Loucy (cell line): ENCODE results near the gene ATXN2L.

ENCODE experiments used
- H2AFZ ChIP-seq: fragments of 200-600 bp; sonication (generic); 2 replicates; pipeline ENCODE4 v1.6.0; 2016; ENCODE audit warnings: antibody characterized with exemption, mild to moderate bottlenecking, low read length, moderate library complexity
- H3F3A ChIP-seq: fragments of 200-600 bp; 2 replicates; pipeline ENCODE4 v1.6.0; 2016; ENCODE audit warnings: antibody characterized with exemption, low read depth, mild to moderate bottlenecking
- H3K27me3 ChIP-seq: fragments of 200-600 bp; sonication (generic); 2 replicates; pipeline ENCODE4 v1.6.1; 2014; ENCODE audit warnings: low read length, mild to moderate bottlenecking; ENCODE audit not compliant: insufficient read depth, poor library complexity, severe bottlenecking
- H3K36me3 ChIP-seq: fragments of 200-600 bp; sonication (generic); 2 replicates; pipeline ENCODE4 v1.6.1; 2016; ENCODE audit warnings: low read length; ENCODE audit not compliant: insufficient read depth
- H3K4me1 ChIP-seq: fragments of 200-600 bp; sonication (generic); 2 replicates; pipeline ENCODE4 v1.5.1; 2014; ENCODE audit warnings: low read length, mild to moderate bottlenecking; ENCODE audit not compliant: insufficient read depth, poor library complexity, severe bottlenecking
- H3K4me2 ChIP-seq: fragments of 200-600 bp; sonication (generic); 2 replicates; pipeline ENCODE4 v1.6.0; 2014; ENCODE audit warnings: antibody characterized with exemption, low read length, low read depth, mild to moderate bottlenecking; ENCODE audit not compliant: poor library complexity, severe bottlenecking
- H3K4me3 ChIP-seq: fragments of 200-600 bp; sonication (generic); 2 replicates; pipeline ENCODE4 v1.5.1; 2014; ENCODE audit warnings: low read length, mild to moderate bottlenecking, mixed read lengths; ENCODE audit not compliant: poor library complexity, severe bottlenecking
- H3K79me2 ChIP-seq: fragments of 200-600 bp; sonication (generic); 2 replicates; pipeline ENCODE4 v1.6.1; 2014; ENCODE audit warnings: low read length; ENCODE audit not compliant: insufficient read depth
- H3K9ac ChIP-seq: fragments of 200-600 bp; sonication (generic); 2 replicates; pipeline ENCODE4 v1.6.0; 2014; ENCODE audit warnings: mild to moderate bottlenecking, low read depth, low read length, moderate library complexity; ENCODE audit not compliant: poor library complexity, severe bottlenecking
- H3K9me2 ChIP-seq: fragments of 200-600 bp; sonication (generic); replicated peaks from 2 replicates; pipeline ENCODE4 v1.6.1; 2016; ENCODE audit warnings: low read depth, low read length, mixed read lengths
- H3K9me3 ChIP-seq: fragments of 200-600 bp; sonication (generic); 2 replicates; pipeline ENCODE4 v1.6.1; 2014; ENCODE audit warnings: mild to moderate bottlenecking, antibody characterized with exemption, low read length, low read depth; ENCODE audit not compliant: insufficient read depth
- H4K20me1 ChIP-seq: fragments of 200-600 bp; sonication (generic); 2 replicates; pipeline ENCODE4 v1.6.0; 2014; ENCODE audit warnings: antibody characterized with exemption, low read length, mild to moderate bottlenecking; ENCODE audit not compliant: insufficient read depth, poor library complexity, severe bottlenecking
- CTCF ChIP-seq: fragments of 200-600 bp; sonication (generic); conservative IDR thresholded peaks from 2 replicates; pipeline ENCODE4 v1.5.1; 2014; ENCODE audit warnings: mild to moderate bottlenecking, antibody characterized with exemption, low read length
- EZH2phosphoT487 ChIP-seq: fragments of 200-600 bp; IDR thresholded peaks from 2 replicates; pipeline ENCODE4 v1.6.1; 2018; ENCODE audit warnings: antibody characterized with exemption, mild to moderate bottlenecking, moderate library complexity, borderline replicate concordance

ATXN2L gene

GRCh38 chr16:28846933-28847273, 24.1 kb downstream of the ATXN2L start:
- TF ChIP-seq EZH2phosphoT487 (no peak), CTCF (no peak)
- Histone ChIP-seq H3F3A (no peaks in the 10 kb centered on the region), H3K36me3 (peaks cover 24% of the 10 kb centered on the region; the same call in 1 of the 2 replicates), H3K4me3 (peak overlapping the region; percentile 88), H2AFZ (peak overlapping the region; percentile 90), H3K9me3 (no peaks in the 10 kb centered on the region), H3K9me2 (no peaks in the 10 kb centered on the region), H3K27me3 (no peaks in the 10 kb centered on the region), H3K4me2 (peak overlapping the region; percentile 71), H3K4me1 (peaks cover 14% of the 10 kb centered on the region), H4K20me1 (peaks cover 16% of the 10 kb centered on the region), H3K79me2 (peaks cover 34% of the 10 kb centered on the region), H3K9ac (peak overlapping the region; percentile 79)

- no peaks in the 10 kb centered on the region for H3F3A ChIP-seq
- H3K4me1 ChIP-seq: no peaks in the 10 kb centered on the region
- 0 out of 2 replicates have a peak, but pooled peaks cover 4% of the 10 kb centered on the region for H3K79me2 ChIP-seq
- H3K36me3 ChIP-seq: no peaks in the 10 kb centered on the region
- no peak overlapping the region for H2AFZ ChIP-seq
- TF ChIP-seq CTCF (no peak), EZH2phosphoT487 (no peak)
- H4K20me1 ChIP-seq: no peaks in the 10 kb centered on the region
- no peaks in the 10 kb centered on the region for H3K27me3 ChIP-seq
- H3K4me3 ChIP-seq: no peak overlapping the region
- H3K9me2 ChIP-seq: no peaks in the 10 kb centered on the region
- H3K9me3 ChIP-seq: no peaks in the 10 kb centered on the region
- H3K4me2 ChIP-seq: no peak overlapping the region
- H3K9ac ChIP-seq: no peak overlapping the region
These were observed 35.6 kb downstream of the ATXN2L start for GRCh38 chr16:28858421-28858820.

- Histone ChIP-seq H3K9me2 (no peaks in the 10 kb centered on the region), H3K9ac (no peak overlapping the region), H3K9me3 (no peaks in the 10 kb centered on the region), H4K20me1 (peaks cover 6% of the 10 kb centered on the region), H3K4me1 (peaks cover 1% of the 10 kb centered on the region), H3K79me2 (peaks cover 12% of the 10 kb centered on the region), H3K4me3 (no peak overlapping the region), H2AFZ (no peak overlapping the region), H3F3A (no peaks in the 10 kb centered on the region), H3K4me2 (no peak overlapping the region), H3K36me3 (no peaks in the 10 kb centered on the region), H3K27me3 (no peaks in the 10 kb centered on the region)
- TF ChIP-seq EZH2phosphoT487 (no peak), CTCF (no peak)
These were observed 36.5 kb downstream of the ATXN2L start for GRCh38 chr16:28859326-28859725.
